NCI-H146 (cell line): ENCODE results near the gene ARMH1.
A peak's percentile ranks its signal among the peaks of the same experiment; 100 is the strongest.
"Not testable (repeated sequence)": the region's sequence is repeated elsewhere in the genome, so short reads cannot be mapped to it uniquely, and the experiment has no call there.

Experiments
- DNase-seq: peaks from one replicate; lab custom pipeline; 2025; lab: John Stamatoyannopoulos, UW

The ARMH1 gene

GRCh38 chr1:44644806-44645205 lies 29.7 kb upstream of the ARMH1 start:
- DNase-seq = no peak

DNA sequence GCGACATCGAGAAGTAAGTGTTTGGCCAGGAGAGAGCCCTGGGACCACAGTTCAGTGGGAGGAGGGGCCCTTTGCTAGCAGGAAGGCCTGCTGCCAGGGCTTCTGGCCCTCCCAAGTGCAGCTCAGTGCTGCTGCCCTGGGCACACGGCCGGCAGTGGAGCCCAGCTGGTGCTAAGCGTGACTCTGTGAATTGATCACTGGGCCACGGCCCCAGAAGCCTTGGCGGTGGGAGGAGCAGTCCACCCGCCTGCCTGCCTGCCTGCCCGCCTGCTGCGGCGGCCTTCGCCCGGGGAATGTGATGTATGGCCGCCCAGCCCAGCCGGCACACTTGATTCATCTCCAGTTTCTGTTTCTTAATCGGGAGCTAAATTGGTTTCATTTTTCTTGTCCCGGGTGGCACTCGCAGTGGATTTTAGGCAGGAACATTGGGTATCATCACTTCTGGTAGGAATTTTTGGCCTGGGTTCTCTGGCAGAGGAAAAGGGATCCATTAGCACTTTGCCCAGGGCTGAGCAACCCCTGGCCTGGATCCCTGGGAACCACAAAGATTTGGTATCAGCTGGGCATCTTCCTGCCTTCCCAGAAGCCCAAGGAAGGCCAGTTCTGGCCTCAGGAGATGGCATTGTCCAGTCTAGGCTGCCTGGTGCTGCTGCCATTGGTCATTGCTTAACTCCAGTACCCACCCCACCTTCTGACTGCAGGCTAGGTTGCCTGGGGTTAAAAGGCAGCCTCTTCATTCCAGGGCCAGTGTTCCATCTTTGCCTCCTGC lies 28.9 kb upstream of the ARMH1 start:
- no peak for DNase-seq

DNA sequence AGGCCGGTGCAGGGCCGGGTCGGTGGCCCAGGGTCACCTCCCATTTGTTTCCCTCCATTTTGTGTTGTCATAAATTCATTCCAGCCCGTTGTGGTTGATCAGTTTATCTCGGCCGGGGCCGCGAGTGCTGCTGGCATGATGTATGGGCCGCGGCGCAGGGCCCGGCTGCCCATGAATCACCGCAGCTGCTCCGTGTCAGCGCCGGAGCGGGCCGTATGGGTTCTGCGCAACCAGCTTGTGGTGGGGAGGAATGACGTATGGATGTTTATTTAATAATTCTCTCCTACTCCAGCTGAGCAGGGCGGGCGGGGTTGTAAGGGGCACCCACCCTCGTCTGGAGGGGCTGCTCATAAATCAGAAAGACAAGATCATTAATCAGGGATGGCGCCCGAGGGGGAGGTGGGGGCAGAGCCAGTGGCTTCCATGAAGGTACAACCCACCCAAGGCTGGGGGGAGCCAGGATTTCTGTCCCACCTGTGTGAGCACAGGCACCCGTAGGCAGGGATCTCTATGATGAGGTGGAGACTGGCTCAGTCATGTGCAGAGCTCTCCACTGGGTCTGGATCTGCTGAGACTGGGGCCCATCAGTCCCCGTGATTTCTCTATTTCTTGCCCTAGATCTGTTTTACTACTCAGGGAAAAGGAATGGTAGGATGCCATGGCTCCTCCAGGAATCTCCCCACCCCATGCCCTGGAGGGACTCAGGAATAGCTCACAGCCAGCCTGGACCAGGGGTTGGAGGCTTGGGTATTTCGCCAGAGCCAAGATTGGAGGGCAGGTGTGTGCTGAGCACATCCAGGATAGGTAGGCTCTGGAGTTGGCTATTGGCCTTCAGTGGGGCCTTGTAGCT lies 28.0 kb upstream of the ARMH1 start:
- no peak for DNase-seq

GRCh38 chr1:44647896-44648295 lies 26.6 kb upstream of the ARMH1 start:
- DNase-seq = no peak

DNA sequence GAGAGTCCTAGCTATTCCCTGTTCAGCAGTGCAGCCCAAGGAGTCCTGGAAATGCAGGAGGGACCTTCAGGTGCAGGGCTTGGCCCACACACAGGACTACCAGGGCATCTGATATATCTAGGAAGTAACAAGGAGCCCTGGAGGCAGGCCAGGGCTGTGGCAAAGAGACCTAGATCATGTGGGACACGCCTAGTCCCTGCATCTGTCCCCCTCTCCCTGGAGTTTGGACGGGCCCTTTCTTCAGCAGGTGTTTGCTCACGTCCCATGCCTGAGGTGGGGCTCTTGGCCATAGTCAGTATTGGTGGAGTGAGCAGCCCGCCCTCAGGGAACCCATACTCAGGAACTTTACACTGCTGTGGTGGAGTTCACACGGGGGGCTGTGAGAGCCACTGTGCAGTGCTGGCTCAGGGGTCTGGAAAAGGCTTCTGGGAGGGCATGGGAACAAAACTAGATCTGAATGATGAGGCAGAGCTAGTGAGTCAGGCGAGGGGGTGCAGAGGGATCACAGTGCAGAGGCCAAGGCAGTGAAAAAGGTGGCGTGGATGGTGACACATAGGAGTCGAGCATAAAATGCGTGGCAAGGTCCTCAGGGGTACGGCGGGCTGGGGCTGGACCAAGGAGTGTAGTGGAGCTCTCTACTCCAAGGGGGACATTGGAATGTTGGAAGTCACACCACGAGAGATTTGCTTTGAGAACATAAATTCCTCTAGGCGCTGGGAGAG lies 25.8 kb upstream of the ARMH1 start:
- no peak for DNase-seq

GRCh38 chr1:44649788-44650158 lies 24.7 kb upstream of the ARMH1 start:
- no peak for DNase-seq

DNA sequence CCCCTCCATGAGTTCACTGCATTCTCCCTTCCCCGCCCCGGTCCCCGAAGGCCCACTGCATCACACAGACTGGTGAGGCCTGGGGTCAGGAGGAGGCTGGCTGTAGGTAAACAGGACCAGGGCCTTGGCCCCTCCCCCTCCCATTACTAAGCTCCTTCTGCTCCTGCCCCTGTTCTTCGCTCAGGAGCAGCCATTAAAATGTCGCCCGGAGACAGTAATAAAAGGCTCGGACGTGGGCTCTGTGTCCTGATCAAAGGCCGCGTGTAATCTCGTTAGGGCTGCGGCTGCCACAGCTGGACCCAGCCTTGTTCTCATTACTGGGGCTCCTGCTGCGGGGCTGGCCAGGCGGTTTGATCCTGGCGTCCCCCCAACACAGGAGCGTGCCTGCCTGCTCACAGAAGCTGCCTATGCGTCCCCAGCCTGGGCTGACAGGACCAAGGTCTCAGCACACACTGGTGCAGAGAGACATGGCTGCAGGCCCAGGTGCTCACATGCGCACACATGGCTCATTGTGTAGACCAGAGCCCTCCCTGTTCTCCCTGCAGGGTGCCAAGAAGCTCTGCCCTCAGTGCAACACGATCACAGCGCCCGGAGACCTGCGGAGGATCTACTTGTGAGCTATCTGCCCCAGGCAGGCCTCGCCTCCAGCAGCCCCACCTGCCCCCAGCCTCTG lies 24.2 kb upstream of the ARMH1 start:
- DNase-seq = peak; percentile 63

DNA sequence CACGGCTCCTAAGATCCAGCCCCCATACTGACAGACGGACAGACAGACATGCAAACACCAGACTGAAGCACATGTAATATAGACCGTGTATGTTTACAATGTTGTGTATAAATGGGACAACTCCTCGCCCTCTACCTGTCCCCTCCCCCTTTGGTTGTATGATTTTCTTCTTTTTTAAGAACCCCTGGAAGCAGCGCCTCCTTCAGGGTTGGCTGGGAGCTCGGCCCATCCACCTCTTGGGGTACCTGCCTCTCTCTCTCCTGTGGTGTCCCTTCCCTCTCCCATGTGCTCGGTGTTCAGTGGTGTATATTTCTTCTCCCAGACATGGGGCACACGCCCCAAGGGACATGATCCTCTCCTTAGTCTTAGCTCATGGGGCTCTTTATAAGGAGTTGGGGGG lies 23.4 kb upstream of the ARMH1 start:
- no peak for DNase-seq

- DNase-seq = peak; percentile 49
Observed at GRCh38 chr1:44652445-44653106, 21.9 kb upstream of the ARMH1 start.

- DNase-seq = no peak
Observed at GRCh38 chr1:44653107-44653964, 21.2 kb upstream of the ARMH1 start.

DNA sequence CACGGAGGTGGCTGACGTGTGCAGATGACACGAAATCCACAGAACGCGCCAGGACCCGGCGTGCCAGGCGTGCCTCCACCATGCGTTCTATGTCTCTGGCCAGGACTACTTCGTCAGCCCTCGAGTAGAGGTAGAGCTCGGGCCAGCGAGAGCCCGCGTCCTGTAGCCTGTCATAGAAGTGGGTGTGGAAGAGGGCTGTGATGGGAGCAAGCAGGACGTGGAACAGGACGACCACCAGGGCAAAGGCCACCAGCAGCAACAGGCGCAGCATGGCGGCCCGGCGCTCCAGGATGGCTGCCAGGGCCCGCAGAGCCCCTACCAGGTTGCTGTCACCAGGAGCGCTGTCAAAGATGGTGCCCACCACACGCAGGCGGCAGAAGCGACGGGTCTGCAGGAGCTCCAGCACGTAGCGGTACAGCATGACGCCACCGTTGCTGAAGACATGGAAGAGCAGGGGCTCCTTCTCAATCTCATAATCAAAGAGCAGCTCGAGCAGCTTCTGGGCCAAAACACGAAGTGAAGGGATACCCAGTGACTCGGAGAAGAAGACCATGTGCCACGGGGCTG lies 19.8 kb upstream of the ARMH1 start:
- DNase-seq = no peak

GRCh38 chr1:44655609-44656008 lies 18.9 kb upstream of the ARMH1 start:
- peak; percentile 18 for DNase-seq

DNA sequence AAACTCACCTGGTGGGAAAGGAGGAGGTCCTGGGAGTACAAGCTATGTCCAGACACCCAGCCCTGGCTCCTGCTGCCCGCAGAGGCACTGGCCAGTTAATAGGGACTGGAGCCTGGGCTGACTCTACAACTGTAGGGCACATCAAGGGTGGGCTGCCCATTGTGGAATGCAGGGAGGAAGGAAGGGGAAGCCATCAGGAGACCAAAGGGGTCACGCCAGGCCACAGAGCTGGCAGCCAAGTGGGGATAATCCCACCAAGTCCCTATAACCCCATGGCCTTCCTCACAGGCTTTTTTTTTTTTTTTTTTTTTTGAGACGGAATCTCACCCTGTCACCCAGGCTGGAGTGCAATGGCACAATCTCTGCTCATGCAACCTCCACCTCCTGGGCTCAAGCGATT lies 14.9 kb upstream of the ARMH1 start:
- no peak for DNase-seq

DNA sequence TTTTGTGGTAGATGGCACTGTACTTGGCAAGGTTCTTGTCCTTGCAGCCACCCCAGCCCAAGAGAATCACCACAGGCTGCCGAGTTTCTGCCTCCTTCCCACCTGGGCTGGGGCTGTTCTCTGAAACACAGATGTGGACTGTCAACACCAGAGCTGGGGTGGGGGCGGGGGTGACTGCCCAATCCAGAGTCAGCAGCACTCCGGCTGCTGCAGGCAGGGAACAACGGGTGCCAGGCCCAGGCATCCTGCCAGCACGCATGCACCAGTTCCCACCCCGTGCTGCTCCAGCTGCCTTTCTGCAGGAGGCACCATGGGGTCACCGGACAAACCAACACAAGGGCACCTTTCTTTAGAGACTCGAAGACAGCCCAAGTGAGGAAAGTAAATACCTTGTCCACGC lies 14.3 kb upstream of the ARMH1 start:
- peak; percentile 37 for DNase-seq

DNA sequence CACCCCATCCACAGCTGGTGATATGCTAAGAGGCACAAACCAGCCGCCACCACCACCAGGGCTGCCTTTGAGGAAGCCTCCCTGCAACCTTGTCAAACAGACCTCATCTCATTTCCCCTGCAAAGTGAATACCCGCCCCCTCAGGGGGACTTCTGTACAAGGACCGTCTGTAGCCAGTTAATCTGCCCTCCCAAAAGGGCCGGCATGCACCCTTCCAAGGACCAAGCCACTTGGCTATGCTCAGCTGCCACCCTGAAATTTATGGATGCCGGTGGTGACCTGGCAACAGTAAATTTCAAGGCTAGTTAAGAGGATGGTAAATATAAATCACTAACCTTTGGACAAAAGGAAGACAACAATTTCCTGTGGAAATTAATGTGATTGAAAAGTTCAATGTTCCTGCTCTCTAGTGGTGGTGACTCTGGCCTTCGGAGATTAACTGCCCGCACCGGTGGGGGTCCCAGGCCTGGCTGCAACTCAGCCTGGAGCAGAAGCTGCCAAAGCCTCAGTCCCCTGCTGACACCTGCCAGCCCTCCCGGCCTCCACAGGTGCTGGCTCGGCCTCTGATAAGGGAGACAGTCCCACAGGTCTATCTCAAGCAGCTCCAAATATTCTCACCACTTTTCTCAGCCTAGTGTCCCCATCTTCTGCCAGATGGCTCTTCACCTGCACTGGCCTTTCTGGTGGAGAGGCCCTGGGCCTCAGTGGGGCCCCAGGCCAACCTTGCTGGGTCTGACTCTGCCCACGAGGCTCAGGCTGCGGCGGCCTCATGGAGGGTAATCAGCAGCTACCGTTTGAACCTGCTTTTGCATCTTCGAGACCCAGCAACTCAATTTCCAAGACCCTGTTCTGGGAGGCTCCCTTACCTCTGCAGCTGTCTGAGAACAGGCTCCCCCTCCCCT lies 12.5 kb upstream of the ARMH1 start:
- peak; percentile 3 for DNase-seq

- no peak for DNase-seq
Observed at GRCh38 chr1:44662683-44663030, 11.9 kb upstream of the ARMH1 start.

DNA sequence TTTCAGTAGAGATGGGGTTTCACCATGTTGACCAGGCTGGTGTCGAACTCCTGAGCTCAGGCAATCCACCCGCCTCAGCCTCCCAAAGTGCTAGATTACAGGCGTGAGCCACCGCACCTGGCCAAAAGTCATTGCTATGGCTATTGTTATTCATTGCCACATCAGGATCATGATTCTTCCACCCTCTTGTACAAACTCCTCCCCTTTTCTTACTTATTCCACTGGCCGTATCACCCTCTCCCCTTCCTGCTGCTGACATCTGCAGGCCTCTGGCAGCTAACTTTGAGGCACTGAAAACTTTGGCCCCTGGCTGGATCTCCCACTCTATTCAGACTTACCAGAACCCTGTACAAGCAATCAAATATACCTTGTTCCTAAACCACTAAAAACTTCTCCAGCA lies 11.1 kb upstream of the ARMH1 start:
- no peak for DNase-seq

- DNase-seq = no peak
Observed at GRCh38 chr1:44664730-44665370, 9.7 kb upstream of the ARMH1 start.

- not testable (repeated sequence) for DNase-seq
Observed at GRCh38 chr1:44666719-44667118, 7.8 kb upstream of the ARMH1 start.
